ENCODE data around the gene ATXN1. TPM values are rescaled to one million over a fixed set of nuclear protein-coding genes. Genes with fewer than 3 reads are reported as not detected.

ATXN1 gene
- total and polyA plus RNA-seq, 2 experiments from 2014 or later, result 4.8 to 9.1 TPM

DNA sequence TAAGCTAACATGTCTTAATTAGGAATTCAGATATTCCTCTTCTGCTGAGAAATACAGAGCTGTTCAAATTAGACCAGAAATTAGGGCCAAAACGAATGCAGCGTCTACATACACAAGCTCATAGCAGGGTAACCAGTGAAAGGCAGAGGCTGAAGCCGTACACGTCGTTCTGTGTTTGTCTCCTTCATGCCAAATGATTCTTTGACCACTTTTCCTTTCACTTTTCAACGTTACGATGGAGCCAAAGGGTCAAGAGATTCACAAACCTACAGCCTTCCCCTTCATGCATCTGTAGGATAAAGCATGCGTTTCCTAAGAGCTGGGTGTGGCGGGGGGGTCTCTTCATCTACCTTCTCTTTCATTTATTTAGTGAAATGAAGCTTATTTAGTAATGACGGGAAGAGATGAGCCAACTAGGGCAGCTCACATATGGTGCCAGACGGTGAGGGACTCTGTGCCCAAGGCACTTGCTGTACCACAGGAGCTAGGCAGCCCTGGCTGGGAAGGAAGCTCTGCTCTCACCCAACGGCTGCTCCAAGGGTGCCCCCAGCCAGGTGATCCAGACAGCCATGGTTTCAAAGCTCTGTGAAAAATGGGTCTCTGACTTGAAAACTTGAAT is 178.0 kb downstream of the ATXN1 start:
- Histone ChIP-seq H3K4me2 (no peak overlapping the region), H3K27me3 (ENCODE audit: insufficient read depth) (no peaks in the 10 kb centered on the region), H3K4me1 (ENCODE audit: insufficient read depth) (no peaks in the 10 kb centered on the region), H3K4me3 (no peak overlapping the region), H2AFZ (no peak overlapping the region), H3F3A (replicated peaks; ENCODE audit: low read depth) (no peaks in the 10 kb centered on the region), H4K20me1 (replicated peaks; ENCODE audit: insufficient read depth) (no peaks in the 10 kb centered on the region), H3K36me3 (ENCODE audit: insufficient read depth) (no peaks in the 10 kb centered on the region), H3K27ac (ENCODE audit: low read depth) (no peak overlapping the region), H3K79me2 (replicated peaks; ENCODE audit: insufficient read depth) (no peaks in the 10 kb centered on the region), H3K9me2 (ENCODE audit: insufficient read depth) (no peaks in the 10 kb centered on the region)
- no peak for DNase-seq (ENCODE audit: low spot score)
- no peak overlapping the region for H3K27ac Mint-ChIP-seq
- no peaks in the 10 kb centered on the region for H3K9me3 Mint-ChIP-seq
- ATAC-seq, result no peak
- no peaks in the 10 kb centered on the region for H3K27me3 Mint-ChIP-seq (ENCODE audit: insufficient read depth, low read depth, poor library complexity)
- no peaks in the 10 kb centered on the region for H3K36me3 Mint-ChIP-seq (ENCODE audit: low read depth)
- no peaks in the 10 kb centered on the region; the same call in 2 of the 3 replicates for H3K4me1 Mint-ChIP-seq
- no peak for TF ChIP-seq POLR2AphosphoS5 (IDR thresholded peaks at IDR 0.05; ENCODE audit: low read depth)
- no peak for TF ChIP-seq REST (IDR thresholded peaks at IDR 0.05; ENCODE audit: unreplicated experiment)
- TF ChIP-seq, protein P1, sequence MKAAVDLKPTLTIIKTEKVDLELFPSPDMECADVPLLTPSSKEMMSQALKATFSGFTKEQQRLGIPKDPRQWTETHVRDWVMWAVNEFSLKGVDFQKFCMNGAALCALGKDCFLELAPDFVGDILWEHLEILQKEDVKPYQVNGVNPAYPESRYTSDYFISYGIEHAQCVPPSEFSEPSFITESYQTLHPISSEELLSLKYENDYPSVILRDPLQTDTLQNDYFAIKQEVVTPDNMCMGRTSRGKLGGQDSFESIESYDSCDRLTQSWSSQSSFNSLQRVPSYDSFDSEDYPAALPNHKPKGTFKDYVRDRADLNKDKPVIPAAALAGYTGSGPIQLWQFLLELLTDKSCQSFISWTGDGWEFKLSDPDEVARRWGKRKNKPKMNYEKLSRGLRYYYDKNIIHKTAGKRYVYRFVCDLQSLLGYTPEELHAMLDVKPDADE (IDR thresholded peaks at IDR 0.05), result no peak
- no peak for TF ChIP-seq CTCF (conservative IDR thresholded peaks at IDR 0.05; ENCODE audit: low read depth in 2 of 2)
- TF ChIP-seq EZH2 (IDR thresholded peaks at IDR 0.05; ENCODE audit: low read depth, unreplicated experiment), result no peak
- TF ChIP-seq STAT1 (IDR thresholded peaks at IDR 0.05; ENCODE audit: unreplicated experiment), result no peak
- TF ChIP-seq ZNF331 (CRISPR knock-in tag; IDR thresholded peaks at IDR 0.05; ENCODE audit: low read depth), result no peak
- TF ChIP-seq JUNB (IDR thresholded peaks at IDR 0.05; ENCODE audit: unreplicated experiment), result no peak
- TF ChIP-seq NANOG (IDR thresholded peaks at IDR 0.05; ENCODE audit: borderline replicate concordance), result no peak
- TF ChIP-seq ZNF114 (CRISPR knock-in tag; IDR thresholded peaks at IDR 0.05), result no peak
- TF ChIP-seq, protein P2, sequence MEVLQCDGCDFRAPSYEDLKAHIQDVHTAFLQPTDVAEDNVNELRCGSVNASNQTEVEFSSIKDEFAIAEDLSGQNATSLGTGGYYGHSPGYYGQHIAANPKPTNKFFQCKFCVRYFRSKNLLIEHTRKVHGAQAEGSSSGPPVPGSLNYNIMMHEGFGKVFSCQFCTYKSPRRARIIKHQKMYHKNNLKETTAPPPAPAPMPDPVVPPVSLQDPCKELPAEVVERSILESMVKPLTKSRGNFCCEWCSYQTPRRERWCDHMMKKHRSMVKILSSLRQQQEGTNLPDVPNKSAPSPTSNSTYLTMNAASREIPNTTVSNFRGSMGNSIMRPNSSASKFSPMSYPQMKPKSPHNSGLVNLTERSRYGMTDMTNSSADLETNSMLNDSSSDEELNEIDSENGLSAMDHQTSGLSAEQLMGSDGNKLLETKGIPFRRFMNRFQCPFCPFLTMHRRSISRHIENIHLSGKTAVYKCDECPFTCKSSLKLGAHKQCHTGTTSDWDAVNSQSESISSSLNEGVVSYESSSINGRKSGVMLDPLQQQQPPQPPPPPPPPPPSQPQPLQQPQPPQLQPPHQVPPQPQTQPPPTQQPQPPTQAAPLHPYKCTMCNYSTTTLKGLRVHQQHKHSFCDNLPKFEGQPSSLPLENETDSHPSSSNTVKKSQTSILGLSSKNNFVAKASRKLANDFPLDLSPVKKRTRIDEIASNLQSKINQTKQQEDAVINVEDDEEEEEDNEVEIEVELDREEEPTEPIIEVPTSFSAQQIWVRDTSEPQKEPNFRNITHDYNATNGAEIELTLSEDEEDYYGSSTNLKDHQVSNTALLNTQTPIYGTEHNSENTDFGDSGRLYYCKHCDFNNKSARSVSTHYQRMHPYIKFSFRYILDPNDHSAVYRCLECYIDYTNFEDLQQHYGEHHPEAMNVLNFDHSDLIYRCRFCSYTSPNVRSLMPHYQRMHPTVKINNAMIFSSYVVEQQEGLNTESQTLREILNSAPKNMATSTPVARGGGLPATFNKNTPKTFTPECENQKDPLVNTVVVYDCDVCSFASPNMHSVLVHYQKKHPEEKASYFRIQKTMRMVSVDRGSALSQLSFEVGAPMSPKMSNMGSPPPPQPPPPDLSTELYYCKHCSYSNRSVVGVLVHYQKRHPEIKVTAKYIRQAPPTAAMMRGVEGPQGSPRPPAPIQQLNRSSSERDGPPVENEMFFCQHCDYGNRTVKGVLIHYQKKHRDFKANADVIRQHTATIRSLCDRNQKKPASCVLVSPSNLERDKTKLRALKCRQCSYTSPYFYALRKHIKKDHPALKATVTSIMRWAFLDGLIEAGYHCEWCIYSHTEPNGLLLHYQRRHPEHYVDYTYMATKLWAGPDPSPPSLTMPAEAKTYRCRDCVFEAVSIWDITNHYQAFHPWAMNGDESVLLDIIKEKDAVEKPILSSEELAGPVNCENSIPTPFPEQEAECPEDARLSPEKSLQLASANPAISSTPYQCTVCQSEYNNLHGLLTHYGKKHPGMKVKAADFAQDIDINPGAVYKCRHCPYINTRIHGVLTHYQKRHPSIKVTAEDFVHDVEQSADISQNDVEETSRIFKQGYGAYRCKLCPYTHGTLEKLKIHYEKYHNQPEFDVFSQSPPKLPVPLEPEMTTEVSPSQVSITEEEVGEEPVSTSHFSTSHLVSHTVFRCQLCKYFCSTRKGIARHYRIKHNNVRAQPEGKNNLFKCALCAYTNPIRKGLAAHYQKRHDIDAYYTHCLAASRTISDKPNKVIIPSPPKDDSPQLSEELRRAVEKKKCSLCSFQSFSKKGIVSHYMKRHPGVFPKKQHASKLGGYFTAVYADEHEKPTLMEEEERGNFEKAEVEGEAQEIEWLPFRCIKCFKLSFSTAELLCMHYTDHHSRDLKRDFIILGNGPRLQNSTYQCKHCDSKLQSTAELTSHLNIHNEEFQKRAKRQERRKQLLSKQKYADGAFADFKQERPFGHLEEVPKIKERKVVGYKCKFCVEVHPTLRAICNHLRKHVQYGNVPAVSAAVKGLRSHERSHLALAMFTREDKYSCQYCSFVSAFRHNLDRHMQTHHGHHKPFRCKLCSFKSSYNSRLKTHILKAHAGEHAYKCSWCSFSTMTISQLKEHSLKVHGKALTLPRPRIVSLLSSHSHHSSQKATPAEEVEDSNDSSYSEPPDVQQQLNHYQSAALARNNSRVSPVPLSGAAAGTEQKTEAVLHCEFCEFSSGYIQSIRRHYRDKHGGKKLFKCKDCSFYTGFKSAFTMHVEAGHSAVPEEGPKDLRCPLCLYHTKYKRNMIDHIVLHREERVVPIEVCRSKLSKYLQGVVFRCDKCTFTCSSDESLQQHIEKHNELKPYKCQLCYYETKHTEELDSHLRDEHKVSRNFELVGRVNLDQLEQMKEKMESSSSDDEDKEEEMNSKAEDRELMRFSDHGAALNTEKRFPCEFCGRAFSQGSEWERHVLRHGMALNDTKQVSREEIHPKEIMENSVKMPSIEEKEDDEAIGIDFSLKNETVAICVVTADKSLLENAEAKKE (CRISPR knock-in tag; IDR thresholded peaks at IDR 0.05), result no peak
- no peak for TF ChIP-seq EZH2phosphoT487 (IDR thresholded peaks at IDR 0.05; ENCODE audit: unreplicated experiment)
- H3K4me3 Mint-ChIP-seq, result no peak overlapping the region

Data from GM23338 (cell line).